KOPT-K1 (cell line): ENCODE measurements around the gene SPON2.

ENCODE experiments used
- H3K27ac ChIP-seq: fragments of 200-600 bp; sonication (generic); 2 replicates; pipeline ENCODE4 v1.5.1; 2016; ENCODE audit warnings: antibody characterized with exemption, mild to moderate bottlenecking, low read depth, low read length; ENCODE audit not compliant: poor library complexity, severe bottlenecking
- H3K36me3 ChIP-seq: fragments of 200-600 bp; sonication (generic); 2 replicates; pipeline ENCODE4 v1.5.1; 2017; ENCODE audit warnings: antibody characterized with exemption, mild to moderate bottlenecking, low read length, moderate library complexity; ENCODE audit not compliant: insufficient read depth
- H3K9me3 ChIP-seq: fragments of 200-600 bp; sonication (generic); 2 replicates; pipeline ENCODE4 v1.5.1; 2017; ENCODE audit warnings: antibody characterized with exemption, low read length, mild to moderate bottlenecking; ENCODE audit not compliant: insufficient read depth, poor library complexity, severe bottlenecking

The SPON2 gene

DNA sequence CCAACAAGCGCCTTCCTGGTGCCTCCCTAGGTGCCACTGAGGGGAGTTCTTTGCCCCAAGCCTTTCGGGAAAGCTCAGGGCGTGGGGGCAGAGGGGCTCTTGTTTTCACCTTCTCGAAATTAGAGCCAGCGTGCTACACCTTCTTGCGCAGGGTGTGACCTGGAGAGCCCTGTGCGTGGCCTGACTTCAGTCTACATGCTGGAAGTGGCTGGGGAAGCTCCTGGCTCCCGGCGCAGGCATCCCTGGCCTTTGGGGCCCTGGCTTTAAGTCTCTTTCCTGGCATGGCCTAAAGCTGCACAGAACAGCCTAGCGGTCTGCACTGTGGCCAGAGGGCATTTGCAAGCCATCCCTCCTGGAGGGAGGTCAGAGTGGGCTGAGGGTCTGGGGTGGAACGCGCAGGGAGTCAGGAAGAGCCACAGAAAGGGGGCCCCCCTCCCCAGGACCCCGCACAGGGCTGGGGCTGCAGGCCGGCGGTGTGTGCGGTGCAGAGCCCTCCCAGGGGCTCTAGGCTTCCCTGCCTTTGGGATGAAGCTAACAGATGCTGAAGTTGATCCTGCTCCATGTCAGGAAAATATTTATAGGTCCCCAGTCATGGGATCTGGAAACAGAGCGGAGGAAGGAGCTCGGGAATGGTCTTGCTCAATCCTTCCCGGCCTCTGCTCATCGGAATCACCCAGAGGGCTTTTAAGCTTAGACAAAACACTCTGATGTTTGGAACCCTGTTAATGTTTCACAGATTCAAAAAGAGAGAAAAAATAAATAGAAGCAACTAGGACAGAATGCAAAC lies 781 bp upstream of the SPON2 start:
- no peaks in the 10 kb centered on the region for H3K36me3 ChIP-seq
- no peak overlapping the region for H3K27ac ChIP-seq
- no peaks in the 10 kb centered on the region for H3K9me3 ChIP-seq

DNA sequence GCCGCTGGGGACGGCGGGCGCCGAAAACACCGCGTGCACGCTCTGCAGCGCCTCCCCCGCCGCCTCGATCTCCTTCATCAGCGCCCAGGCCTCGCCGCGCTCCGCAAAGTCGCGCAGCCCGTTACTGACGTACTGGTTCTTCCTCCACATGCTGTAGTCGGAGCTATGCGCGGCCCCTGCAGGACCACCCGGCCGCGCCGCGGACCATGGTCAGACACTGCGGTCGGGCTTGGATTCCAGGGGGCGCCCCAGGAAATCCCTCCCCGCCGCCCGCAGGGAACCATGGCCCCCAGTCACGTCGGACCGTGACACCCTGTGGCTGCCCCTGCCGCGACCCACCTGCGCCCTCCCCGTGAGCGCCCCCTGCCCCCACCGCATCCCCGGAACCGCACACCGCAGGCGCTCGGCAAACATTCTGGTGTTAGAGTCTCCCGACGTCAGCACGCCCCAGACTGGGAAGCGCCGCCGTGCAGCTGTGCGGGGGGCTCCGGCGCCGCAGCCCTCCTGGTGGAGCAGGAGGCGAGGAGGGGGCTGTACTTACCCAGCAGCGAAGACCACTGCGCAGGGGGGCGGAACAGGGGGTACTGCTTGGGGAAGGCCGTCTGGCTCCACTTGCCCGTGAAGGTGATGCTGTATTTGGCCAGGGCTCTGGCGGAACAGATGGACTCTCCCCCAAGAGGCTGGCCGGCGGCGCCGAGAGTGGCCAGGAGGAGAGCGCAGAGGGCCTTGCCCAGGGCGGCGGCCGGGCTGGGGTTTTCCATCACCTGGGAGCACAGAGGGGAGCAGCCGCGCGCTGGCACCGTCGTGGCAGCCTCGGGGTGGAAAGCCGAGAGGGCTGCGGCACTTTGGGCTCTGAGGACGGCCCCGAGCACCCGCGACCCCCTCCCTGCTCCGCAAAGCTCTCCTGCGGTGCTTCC lies 814 bp downstream of the SPON2 start:
- Histone ChIP-seq H3K27ac (no peak overlapping the region), H3K9me3 (no peaks in the 10 kb centered on the region), H3K36me3 (no peaks in the 10 kb centered on the region)

DNA sequence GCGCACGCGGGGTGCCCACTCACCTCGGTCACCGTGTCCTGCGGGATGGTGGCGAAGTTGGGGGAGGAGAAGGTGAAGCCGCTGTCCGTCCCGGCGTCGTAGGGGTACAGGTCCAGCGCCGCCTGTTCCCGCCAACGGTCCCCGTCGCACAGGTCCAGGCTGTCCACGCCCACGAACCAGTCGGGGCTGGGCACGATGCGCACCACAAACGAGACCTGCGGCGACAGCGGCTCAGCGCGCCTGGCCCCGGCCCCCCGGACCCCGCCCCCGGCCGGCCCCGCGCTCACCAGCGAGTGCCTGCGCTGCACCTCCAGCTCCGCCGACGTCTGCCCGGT lies 1.4 kb downstream of the SPON2 start:
- Histone ChIP-seq H3K9me3 (no peaks in the 10 kb centered on the region), H3K36me3 (no peaks in the 10 kb centered on the region), H3K27ac (no peak overlapping the region)

DNA sequence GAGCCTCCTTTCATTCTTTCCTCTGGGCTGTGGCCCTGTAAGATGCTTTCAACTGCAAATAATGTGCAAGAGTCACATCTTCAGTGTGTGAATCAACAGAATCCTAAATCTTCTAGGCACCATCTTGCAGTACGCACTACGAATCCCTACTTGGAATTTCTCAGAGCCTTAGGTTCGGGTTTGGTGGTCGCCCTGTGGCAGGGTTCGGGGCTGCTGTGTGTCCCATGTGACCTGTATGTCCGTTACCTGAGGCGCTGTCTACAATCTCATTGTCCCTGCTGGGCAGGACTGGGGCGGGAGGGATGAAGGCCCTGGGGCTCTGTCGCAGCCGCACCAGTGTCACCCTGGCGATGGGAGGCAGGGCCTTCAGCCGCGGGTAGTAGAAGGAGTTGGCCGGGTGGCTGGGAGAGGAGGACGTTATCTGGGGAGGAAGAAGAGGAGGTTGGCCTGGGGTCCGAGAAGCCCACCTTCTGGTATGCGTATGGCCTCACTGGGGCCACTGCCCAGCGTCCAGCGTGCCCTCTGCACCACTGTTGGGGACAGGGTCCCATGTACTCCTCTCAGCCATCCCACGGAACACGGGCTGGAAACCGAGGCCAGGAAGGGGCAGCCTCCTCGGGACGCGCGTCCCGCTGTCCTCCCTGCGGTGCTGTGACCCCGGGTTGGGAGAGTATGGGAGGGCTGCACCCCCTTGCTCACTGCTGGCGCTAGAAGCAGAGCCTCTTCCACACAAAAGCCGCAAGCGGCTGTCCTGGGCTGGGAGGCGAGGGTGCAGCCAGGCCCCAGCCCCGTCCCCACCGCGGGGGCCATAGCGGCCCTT lies 2.0 kb downstream of the SPON2 start:
- no peaks in the 10 kb centered on the region for H3K36me3 ChIP-seq
- H3K9me3 ChIP-seq, result no peaks in the 10 kb centered on the region
- H3K27ac ChIP-seq, result no peak overlapping the region

DNA sequence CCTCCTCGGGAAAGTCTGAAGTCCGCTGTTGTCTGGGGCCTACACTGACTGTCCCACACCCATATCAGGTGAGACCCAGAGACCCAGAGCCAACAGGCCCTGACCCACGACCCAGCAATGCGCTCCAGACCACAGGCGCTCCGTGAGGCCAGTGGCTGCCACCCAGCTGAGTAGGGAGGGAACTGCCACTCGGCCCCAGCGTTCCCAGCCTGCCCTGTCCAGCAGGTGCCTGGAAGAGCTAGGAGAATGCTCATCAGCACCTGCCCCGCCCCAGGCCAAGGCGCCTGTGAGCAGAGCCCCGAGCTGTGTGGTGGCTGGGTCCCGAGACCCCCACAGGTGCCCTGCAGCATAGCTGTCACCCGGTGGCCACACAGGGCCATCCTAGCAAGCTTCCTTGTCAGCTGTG lies 2.7 kb downstream of the SPON2 start:
- H3K27ac ChIP-seq, result no peak overlapping the region
- H3K36me3 ChIP-seq, result no peaks in the 10 kb centered on the region
- no peaks in the 10 kb centered on the region for H3K9me3 ChIP-seq

DNA sequence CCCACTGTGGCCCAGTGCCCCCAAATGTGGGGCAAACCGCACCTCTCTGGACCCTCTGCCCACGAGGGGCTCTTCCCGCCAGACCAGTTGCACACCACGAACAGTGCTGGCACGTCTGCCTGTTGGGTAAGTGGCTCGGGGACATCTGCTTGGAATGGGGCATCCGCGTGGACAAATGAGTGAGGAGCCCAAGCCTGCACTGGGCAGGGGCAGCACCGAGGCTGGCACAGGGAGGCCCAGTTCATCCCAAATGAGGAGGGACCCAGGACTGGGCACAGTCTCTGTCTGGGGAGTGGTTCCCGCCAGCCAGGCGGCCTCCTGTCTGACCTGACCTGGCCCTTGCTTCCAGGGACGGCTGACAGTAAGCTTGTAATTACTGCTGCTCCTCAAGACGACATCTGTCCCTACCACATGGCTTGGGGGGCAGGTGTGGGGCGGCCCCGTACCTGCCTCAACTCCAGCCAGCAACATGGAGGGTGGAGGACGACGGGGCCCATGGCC lies 3.2 kb downstream of the SPON2 start:
- Histone ChIP-seq H3K9me3 (peaks cover 2% of the 10 kb centered on the region), H3K27ac (no peak overlapping the region), H3K36me3 (no peaks in the 10 kb centered on the region)

DNA sequence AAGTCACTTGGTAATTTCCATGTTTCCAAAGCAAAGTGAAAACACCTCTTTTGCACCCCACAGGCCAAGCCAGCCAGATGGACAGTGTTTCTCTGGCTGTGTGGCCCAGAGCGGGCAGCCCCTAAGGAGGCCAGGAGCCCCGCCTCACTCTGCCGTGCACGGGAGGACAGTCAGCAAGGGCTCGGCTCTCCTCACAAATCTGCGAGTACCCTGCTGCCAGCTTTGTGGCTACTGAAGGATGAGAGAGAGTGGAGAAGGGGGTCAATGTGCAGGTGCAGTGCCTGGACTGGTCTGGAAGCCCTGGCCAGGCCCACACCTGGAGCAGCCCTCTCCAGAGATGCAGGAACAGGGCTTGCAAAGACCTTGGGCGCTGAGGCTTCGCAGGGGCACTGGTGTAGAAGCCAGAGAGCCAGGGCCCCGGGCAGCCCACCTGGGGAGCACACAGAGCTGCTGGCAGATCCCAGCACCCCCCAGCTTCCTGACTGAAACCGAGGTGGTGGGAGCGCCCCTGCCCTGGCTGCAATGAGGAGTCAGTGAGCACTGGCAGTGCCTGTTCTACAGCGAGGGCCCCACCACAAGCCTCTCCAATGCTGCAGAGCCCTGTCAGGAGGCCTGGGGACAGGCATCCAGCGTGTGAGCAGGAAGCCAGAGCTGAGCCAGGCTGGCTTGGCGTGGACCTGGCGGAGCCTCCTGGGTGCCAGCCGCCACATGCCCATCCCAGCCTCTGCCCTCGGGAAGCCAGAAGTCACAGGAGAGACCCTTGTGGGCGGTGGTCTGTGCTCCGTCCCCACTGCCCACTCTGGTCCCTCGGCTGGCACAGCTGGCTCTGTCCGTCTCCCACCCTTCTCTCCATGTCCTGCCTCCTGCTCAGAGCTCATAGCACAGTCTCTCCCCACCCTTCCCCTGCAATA lies 3.9 kb downstream of the SPON2 start:
- H3K27ac ChIP-seq, result peak overlapping the region; percentile 88
- H3K9me3 ChIP-seq, result peaks cover 3% of the 10 kb centered on the region
- H3K36me3 ChIP-seq, result no peaks in the 10 kb centered on the region

DNA sequence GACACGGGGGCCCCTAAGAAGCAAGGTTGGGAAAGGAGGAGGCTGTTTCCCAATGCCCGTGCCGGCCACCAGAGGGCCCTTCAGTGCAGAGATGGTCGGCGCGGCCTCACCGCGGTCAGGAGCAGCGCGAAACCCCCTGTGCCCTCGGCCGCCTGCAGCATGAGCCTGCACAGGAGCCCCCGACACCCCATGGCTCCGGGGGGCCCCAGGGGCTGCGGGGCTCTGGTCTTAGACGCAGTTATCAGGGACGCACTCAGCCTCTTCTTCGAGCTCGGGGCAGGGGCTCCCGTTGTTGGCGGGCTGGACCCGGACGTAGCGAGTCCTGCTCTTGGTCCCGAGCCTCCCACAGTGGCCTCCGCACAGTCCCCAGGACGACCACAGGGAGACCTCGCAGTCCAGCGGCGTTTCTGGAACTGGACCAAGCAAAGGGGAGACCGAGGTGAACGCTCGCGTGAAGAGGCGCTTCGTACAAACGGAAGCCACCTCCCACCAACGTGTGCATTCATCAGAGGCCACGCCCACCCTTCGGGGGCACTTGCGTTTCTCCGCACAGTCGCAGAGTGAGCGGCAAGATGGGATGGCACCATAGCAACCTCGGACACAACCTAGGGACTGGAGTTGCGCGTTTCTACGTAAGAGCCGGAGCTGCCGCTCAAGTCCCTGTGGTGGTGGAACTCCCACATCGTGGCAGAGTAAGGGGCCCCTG lies 5.0 kb downstream of the SPON2 start:
- Histone ChIP-seq H3K36me3 (no peaks in the 10 kb centered on the region), H3K9me3 (peaks cover 3% of the 10 kb centered on the region), H3K27ac (peak overlapping the region; percentile 88)

DNA sequence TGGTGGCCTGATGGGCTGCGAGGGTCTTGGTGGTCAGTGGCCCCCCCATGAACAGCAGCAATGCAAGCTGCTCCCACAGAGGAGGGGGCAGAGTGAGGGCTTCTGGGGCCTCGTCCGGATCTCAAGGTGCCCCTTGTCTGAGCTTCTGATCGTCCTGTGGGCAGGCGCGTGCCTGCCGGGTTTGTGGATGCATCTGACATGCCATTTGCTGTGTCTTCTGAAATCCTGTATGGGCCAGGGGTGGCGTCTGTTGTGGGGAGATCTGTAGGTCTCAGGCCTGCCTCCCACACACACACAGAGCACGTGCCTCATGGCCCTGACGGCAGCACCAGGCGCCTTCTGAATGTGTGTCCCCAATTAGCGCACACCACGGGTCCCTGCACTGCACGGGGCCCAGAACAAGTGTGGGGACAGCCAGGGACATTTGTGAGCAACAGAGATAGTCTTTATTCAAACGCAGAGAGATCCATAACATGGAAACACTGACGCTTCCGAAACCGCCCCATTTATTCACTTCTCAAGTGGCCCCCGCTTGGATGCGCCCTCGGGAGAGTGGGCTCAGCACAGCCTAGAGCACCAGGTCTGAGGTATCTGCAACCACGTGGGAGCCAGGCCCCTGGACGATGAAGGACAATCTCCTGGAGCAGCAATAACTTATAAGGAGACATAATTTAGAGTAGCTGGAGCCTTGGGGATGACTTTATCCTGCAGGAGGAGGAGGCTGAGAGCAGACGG lies 5.7 kb downstream of the SPON2 start:
- no peaks in the 10 kb centered on the region for H3K36me3 ChIP-seq
- peak overlapping the region; percentile 88 for H3K27ac ChIP-seq

DNA sequence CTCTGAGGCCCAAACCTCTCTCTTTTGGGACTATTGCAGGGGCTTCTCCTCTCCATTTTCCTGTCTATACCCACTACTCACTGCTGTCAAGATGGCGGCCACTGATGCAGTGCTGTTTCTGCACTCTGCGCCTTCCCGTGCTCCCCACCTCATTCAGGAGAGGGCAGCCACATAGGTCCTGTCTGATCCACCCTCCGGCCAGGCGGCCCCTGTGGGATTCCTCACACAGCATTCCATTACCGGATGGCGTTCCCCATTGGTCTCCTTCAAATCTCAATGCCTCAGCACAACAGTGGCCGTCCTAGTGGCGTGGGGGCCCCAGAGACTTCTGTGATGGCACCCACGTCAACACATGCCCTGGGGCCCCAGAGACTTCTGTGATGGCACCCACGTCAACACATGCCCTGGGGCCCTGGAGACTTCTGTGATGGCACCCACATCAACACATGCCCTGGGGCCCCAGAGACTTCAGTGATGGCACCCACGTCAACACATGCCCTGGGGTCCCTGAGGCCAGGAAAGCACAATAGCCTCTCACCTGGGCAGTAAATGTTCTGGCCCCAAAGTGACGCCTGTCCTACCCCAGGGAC lies 7.3 kb downstream of the SPON2 start:
- Histone ChIP-seq H3K36me3 (no peaks in the 10 kb centered on the region), H3K27ac (no peak overlapping the region), H3K9me3 (peaks cover 3% of the 10 kb centered on the region)

More for the DNA sequence above, 5.7 kb downstream of the SPON2 start:
- H3K9me3 ChIP-seq, result peaks cover 3% of the 10 kb centered on the region

DNA sequence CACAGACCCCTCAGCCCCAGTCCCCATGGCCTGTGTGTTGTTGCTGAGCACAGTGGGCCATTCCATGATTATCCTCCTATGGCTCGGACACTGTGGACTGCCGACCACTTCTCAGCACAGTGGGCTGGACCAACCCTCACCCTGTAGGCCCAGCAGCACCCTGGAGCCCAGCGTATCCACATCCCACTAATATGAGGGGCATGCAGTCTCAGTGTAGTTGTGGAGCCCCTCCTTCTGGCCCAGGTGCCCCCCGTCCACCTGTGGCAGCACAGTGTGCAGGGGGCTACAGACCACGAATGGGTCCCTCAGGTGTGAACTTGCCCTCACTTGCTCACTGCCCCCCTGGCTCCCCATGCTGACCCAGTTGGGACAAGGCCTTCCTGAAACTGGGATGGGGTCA lies 7.9 kb downstream of the SPON2 start:
- Histone ChIP-seq H3K36me3 (no peaks in the 10 kb centered on the region), H3K9me3 (peaks cover 3% of the 10 kb centered on the region), H3K27ac (no peak overlapping the region)

DNA sequence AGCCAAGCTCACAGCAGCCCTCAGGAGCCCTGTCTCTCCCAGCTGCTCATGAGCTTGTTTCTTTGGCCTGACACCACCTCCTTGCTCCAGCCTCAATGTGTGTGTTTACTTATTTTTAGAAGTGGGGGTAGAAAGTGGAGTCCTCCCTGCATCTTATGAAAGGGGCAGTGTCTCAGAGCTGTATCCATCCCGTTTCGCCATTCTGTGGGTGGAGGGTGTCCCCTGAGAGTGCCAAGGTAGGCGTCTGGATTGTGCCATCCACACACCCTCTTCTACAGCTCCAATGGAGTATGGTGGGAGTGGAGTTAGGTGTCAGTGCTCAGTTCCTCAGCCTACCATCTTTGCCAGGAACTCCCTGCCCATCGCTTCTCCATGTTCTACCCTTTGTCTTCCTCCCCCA lies 8.3 kb downstream of the SPON2 start:
- Histone ChIP-seq H3K36me3 (no peaks in the 10 kb centered on the region), H3K9me3 (peaks cover 4% of the 10 kb centered on the region), H3K27ac (no peak overlapping the region)

DNA sequence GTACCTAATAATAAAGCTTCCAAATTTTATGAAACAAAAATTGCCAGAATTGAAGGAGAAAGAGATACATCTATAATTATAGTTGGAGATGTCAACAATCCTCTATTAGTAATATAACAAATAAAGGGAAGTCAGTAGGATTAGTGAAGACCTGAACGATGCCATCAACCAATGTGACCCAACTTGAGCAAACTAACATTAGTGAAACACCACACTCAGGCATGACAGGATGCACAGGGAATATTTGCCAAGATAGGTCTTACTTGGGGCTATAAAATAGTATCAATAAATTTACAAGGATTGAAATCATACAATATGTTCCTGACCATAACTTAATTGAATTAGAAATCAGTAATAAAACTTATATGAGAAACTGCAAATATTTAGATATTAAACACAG lies 12.0 kb downstream of the SPON2 start:
- peaks cover 23% of the 10 kb centered on the region for H3K9me3 ChIP-seq

More for the DNA sequence above, 12.0 kb downstream of the SPON2 start:
- H3K27ac ChIP-seq, result no peak overlapping the region
- H3K36me3 ChIP-seq, result no peaks in the 10 kb centered on the region
